COLO829 (cell line): ENCODE data around the gene USP31.

Source experiments
- DNase-seq: peaks from one replicate; pipeline ENCODE4 v3.0.0; 2012; ENCODE audit warnings: low spot score

Gene USP31

GRCh38 chr16:23059433-23059832 lies 89.8 kb downstream of the USP31 start:
- no peak for DNase-seq

GRCh38 chr16:23058576-23058975 lies 90.7 kb downstream of the USP31 start:
- DNase-seq: no peak

- no peak for DNase-seq
Observed at GRCh38 chr16:23057013-23057596, 92.1 kb downstream of the USP31 start.

GRCh38 chr16:23055481-23055880 lies 93.8 kb downstream of the USP31 start:
- DNase-seq: no peak

GRCh38 chr16:23052908-23053580 lies 96.2 kb downstream of the USP31 start:
- DNase-seq: no peak

GRCh38 chr16:23052221-23052620 lies 97.0 kb downstream of the USP31 start:
- DNase-seq: no peak

GRCh38 chr16:23051587-23051986 lies 97.7 kb downstream of the USP31 start:
- DNase-seq: no peak

GRCh38 chr16:23048164-23048563 lies 101.1 kb downstream of the USP31 start:
- no peak for DNase-seq

GRCh38 chr16:23045025-23045424 lies 104.2 kb downstream of the USP31 start:
- no peak for DNase-seq

GRCh38 chr16:23040246-23040645 lies 109.0 kb downstream of the USP31 start:
- DNase-seq: no peak

GRCh38 chr16:23039118-23039517 lies 110.1 kb downstream of the USP31 start:
- DNase-seq: no peak

- no peak for DNase-seq
Observed at GRCh38 chr16:23035240-23035639, 114.0 kb downstream of the USP31 start.

GRCh38 chr16:23031508-23032098 lies 117.6 kb downstream of the USP31 start:
- no peak for DNase-seq

- no peak for DNase-seq
Observed at GRCh38 chr16:23029733-23030420, 119.4 kb downstream of the USP31 start.

- DNase-seq: no peak
Observed at GRCh38 chr16:23027386-23027785, 121.9 kb downstream of the USP31 start.

GRCh38 chr16:23026784-23027362 lies 122.4 kb downstream of the USP31 start:
- peak; percentile 36 for DNase-seq

GRCh38 chr16:23025692-23026307 lies 123.5 kb downstream of the USP31 start:
- peak; percentile 11 for DNase-seq

- no peak for DNase-seq
Observed at GRCh38 chr16:23024044-23024443, 125.2 kb downstream of the USP31 start.

GRCh38 chr16:23020084-23020483 lies 129.2 kb downstream of the USP31 start:
- no peak for DNase-seq

GRCh38 chr16:23016368-23016767 lies 132.9 kb downstream of the USP31 start:
- no peak for DNase-seq

- no peak for DNase-seq
Observed at GRCh38 chr16:23015580-23015979, 133.7 kb downstream of the USP31 start.

- DNase-seq: no peak
Observed at GRCh38 chr16:23014592-23014991, 134.7 kb downstream of the USP31 start.
